Sciatic nerve (tissue), 2 donors: Measurements from ENCODE around the gene APOA4. TPM values are rescaled to one million over a fixed set of nuclear protein-coding genes. Genes with fewer than 3 reads are reported as not detected.
"Not testable (repeated sequence)": the region's sequence is repeated elsewhere in the genome, so short reads cannot be mapped to it uniquely, and the experiment has no call there.

Source experiments
- ATAC-seq: fragments of 200-7000 bp; cut with Tn5 transposase; one replicate; pipeline ENCODE4 v1.9.1; 2020; ENCODE audit warnings: mild to moderate bottlenecking, moderate library complexity
- DNase-seq: peaks from one replicate; pipeline ENCODE4 v3.0.0-alpha.2; 2020; ENCODE audit warnings: low spot score
- intact Hi-C: fragments of 100-400 bp; cut with DNase I; formaldehyde crosslinking; loops from one replicate; pipeline ENCODE4 v1.14.2; 2022
- total RNA-seq: library from RNA; stranded (reverse); fragmentation: NEBNext Ultra II Directional; extraction: Animal tissue kit (Norgen Biotek cat#: 25700); gene quantifications from one replicate; pipeline ENCODE4 v1.2.1, GENCODE V29; 2021
- donor health status: DM: no; HTN: no; CAD: no.
- donor health status: DM: no; HTN: no; CAD: no.

APOA4 gene
- total RNA-seq, 1 donor from 2014 or later = not detected

DNA sequence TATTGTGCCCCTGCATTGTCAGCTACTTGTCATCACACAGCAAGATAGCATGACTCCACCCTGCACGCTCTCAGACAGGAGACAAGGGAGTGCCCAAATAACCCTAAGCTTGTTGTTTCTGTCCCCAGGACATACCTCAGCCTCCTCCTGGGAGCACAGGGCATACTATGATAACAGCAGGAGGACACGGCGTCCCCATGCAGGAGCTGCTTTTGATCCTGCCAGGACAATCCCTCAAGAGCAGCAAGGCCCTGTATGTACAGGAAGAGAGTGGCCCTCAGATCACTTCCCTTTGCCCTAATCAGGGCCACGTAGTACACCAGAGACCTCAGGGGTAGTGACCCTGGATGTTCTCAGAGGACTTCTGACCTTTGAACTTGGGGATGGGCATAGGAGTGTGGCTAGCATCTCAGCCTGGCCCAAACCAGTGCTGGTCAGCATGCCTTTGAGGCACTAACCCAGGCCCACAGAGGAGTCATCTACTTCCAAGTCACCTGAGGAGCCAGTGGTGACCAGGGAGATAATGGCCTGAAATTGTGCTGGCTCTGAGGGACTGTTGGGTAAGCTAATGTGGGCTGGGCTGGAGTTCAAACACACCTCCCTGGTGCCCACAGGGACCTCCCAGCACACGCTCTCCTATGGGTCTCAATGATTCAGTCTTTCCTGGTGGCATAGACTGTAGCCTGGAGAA lies 9.2 kb downstream of the APOA4 start:
- ATAC-seq (no peak), DNase-seq (no peak)
- intact Hi-C loops = no loop called here

DNA sequence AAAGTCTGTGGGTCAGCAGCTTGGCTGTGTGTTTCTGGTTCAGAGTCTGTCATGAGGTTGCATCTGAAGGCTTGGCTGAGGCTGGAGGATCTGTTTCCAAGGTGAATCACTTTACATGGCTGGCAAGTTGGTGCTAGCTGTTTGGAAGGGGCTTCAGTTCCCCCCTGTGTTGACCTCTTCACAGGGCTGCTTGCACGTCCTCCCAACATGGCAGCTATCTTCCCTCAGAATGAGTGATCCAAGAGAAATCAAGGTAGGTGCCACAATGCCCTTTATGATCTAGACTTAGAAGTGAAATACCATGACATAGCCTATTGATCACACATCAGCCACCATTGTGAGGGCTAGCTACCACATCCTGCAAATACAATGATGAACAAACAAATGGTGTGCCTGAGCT lies 9.9 kb downstream of the APOA4 start:
- DNase-seq = no peak
- intact Hi-C loops = no loop called here
- ATAC-seq = no peak

GRCh38 chr11:116812109-116812508 lies 11.0 kb downstream of the APOA4 start:
- DNase-seq = no peak
- intact Hi-C loops = no loop called here
- no peak for ATAC-seq

DNA sequence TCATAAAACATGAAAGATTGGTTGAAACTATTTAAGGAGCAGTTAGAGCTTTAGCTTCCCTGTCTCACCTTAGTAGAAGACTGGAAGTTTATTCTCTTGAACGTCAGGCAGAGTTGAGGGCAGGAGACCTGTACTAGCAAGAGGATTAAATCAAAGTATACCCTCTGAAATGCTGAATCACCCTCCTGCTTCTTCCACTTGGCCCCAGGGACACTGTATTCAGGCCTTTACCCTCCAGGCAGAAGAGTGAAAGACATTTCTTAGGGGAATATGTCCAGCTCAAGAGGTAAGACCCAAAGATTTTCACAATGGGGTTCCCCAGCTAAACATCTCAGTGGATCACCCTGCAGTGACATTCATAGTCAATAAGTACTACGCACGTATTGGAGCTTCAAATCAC lies 11.9 kb downstream of the APOA4 start:
- DNase-seq (no peak), ATAC-seq (no peak)
- intact Hi-C loops = no loop called here

DNA sequence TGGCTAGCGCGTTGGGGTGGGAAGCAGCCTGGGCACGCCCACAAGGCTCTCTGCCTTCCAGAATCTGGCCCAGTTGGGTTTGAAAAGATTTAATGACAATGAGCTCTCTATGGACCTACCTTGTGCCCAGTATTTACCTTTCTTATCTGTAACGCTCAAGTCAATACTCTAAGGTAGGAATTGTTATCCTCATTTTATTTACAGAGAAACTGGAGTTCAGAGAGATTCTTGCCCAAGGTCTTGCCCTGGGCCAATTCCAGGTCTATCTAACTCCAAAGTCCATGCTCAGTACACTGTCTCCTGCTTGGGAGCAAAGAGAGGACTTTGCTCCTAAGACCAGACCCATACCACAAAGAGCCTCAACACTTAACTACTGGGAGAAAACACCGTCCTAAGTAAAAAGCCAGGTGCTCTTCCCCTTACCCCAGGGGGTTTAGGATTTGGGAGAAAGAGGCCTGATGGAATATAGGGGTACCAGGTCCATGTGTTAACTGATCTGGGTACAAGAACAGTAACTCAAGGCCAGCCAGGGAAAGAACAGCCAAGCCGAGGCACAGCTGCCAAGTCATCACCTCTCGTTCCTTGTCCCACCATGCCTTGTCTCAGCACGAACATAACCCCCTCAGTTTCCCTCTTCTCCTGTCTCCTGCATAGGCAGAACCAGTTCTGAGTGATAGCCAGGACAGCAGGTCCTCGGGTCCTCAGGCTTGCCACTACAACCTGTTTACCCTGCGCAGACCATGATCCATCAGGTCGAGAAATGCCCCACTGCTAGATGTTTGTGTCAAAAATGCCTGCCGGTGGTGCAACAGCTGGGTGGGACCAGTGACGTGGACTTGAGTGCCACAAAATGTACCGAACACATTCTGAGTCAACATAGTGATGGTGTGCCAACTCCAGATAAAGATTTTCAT lies 14.6 kb downstream of the APOA4 start:
- DNase-seq (no peak), ATAC-seq (no peak)
- intact Hi-C loops = no loop called here

DNA sequence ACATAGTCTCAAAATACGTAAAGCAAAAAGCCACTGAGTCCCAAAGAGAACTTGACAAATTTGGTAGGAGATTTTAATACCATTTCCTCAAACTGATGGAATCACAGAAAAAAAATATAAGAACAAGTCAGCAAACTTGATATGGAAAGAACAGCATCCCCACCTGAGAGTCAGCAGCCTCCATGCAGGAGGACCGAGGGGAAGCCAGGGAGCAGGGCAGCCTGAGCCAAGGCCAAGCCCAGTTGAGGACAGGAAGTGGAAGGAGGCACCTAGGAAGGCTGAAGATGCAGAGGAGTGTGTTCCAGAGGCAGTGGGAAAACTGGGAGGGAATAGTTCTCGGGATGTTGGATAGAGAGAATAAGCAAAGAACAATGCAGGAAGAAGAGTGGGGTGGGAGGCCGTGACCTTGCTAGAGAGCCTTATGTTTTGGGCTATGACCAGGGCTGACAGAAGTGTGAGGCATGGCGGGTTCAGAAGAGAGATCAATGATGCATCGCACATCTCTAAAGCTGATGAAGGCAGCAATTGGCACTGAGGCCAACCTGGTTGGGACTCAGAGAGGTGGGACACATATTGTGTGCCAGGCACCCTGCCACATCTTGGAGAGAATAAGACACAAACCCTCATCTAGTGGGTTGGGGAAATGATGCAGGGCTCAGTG lies 15.4 kb downstream of the APOA4 start:
- DNase-seq (no peak), ATAC-seq (no peak)
- intact Hi-C loops = no loop called here

GRCh38 chr11:116804001-116804400 lies 19.1 kb downstream of the APOA4 start:
- ATAC-seq (no peak), DNase-seq (no peak)
- intact Hi-C loops = no loop called here

- DNase-seq, ATAC-seq, intact Hi-C loops: not testable (repeated sequence)
These were observed 21.4 kb downstream of the APOA4 start for GRCh38 chr11:116801662-116802061.

DNA sequence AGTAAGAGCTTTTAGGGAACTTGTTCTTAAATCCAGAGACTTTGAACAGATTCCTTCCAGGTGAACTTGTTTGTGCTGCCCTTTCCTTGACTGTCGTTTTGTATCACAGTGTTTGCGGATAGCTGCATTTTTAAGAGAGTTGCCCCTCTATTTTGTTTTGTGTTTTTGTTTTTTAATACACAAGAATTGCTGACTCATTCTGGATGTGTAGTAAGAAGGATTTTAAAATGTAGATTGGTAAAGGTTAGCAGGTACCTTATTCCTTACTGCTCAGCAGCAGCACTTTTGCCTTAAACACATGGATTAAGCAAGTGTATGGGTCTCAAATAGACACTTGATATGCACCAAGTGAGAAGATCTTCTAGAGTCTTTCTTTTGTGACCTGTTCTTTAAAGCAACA lies 22.5 kb downstream of the APOA4 start:
- ATAC-seq (no peak), DNase-seq (no peak)
- intact Hi-C loops = no loop called here

GRCh38 chr11:116798368-116798767 lies 24.7 kb downstream of the APOA4 start:
- no peak for DNase-seq
- intact Hi-C loops = loop anchor here (10.0 kb wide), 1 partner anchor 426 kb away; no protein-coding TSS in a partner anchor
- no peak for ATAC-seq

- ATAC-seq (no peak), DNase-seq (no peak)
- intact Hi-C loops = loop anchor here (10.0 kb wide), 1 partner anchor 427 kb away; no protein-coding TSS in a partner anchor
These were observed 25.3 kb downstream of the APOA4 start for GRCh38 chr11:116797816-116798215.

DNA sequence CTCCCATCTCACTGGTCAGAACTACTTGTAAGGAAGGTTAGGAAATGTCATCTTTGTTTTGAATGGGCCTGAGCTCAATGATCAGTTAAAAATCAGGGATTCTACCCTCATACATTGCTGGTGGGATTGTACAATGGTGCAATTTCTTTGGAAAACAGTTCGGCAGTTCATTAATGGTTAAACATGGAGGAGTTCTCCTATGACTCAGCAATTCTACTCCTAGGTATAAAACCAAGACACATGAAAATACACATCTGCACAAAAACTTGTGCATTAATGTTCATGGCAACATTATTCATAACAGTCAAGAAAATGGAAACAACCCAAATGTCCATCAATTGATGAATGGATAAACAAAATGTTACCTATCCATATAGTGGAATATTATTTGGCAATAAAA lies 26.6 kb downstream of the APOA4 start:
- ATAC-seq = no peak
- no peak for DNase-seq
- intact Hi-C loops = loop anchor here (10.0 kb wide), 1 partner anchor 428 kb away; no protein-coding TSS in a partner anchor

DNA sequence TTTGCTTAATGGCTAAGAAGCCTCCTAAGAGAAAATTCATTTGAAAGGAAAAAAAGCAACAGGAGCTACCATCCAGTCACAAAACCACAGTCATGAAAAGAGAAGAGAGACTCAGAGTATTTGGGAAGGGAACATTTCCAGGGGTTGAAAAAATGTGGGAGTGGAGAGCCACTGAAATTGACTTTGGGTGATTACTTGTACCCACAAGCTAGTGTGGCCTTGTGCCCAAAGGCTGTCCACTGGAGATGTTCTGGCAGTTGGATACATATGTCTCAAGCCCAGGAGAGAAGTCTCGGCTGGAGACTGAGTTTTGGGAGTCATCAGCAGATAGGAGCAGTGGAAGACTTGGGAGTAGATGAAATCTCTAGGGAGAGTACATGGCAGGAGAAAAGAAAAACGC lies 28.3 kb downstream of the APOA4 start:
- no peak for ATAC-seq
- intact Hi-C loops = loop anchor here (5.0 to 10.0 kb wide), 2 partner anchors 37 to 430 kb away; no protein-coding TSS in a partner anchor
- DNase-seq = no peak

- ATAC-seq = no peak
- no peak for DNase-seq
- intact Hi-C loops = loop anchor here (5.0 to 10.0 kb wide), 2 partner anchors 39 to 431 kb away; no protein-coding TSS in a partner anchor
These were observed 29.4 kb downstream of the APOA4 start for GRCh38 chr11:116793772-116794097.

DNA sequence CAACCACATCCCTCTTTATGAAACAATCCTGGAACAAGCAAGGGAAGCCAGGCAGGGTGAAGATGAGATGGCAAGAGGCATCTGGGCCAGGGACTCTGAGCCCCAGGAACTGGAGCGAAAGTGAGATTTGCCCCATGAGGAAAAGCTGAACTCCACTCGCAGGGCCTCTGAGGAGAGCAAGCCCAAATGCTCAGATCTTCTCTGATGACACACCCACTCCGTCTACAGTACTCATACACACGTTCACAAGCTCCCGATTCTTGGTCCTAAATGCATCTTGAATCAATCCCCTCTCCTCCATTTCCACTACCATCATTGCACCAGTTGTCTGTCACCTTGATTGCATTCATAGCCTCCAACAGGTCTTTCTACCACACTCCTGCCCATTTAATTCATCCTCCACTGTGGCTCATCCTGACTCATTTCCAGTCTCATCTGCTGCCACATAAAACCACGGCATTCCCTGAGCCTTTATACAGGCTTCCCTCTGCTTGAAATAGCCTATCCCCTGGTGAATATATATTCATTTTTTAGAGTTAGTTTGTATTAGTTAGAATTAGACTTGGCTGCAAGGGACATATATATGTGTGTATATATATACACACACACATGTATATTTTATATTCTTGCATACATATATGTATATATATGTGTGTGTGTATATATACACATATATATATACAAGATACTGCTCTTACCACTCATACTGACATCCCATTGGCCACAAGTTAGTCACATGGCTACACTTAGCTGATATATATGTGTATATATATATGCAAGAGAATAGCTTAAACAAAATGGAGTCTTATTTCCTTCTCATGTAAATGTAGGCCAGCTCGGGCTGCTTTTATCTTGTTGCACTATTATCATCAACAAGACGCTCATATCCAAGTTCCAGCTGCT lies 30.0 kb downstream of the APOA4 start:
- intact Hi-C loops = loop anchor here (5.0 to 10.0 kb wide), 2 partner anchors 39 to 432 kb away; no protein-coding TSS in a partner anchor
- ATAC-seq (no peak), DNase-seq (no peak)

DNA sequence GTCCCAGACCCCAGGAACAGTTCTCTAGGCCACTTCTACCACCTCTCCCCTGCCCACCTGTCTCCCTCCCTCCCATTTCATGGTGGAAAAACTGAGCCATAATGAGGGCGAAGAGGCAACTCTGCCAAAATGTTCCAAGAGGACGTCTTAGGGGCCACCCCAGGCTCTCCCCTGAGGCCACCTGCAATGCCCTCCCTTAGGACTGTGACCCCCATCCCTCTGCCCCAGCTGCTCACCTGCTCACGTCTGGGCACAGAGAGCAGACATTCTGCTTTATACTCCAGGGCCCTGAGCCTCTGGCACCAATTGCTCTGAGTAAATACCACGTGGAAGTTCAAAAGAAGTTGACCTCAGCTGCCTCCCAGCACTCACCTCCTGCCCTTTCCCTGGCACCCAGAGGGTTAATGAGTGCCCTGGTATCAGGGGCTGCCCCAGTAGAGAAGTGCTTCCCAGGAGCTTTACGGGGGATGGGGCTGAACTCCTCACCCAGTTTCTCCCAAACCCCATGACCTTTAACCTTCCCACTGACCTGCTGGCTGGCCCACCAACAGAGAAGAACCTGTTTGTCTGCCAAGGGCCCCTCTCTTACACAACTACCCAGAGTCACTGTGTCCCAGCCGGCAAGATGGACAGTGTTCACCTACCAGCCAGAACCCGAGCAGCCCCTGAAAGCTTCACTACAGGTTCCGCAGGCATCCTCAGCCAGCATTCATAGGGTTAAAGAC lies 30.8 kb downstream of the APOA4 start:
- ATAC-seq = no peak
- DNase-seq = no peak
- intact Hi-C loops = loop anchor here (5.0 to 10.0 kb wide), 2 partner anchors 40 to 432 kb away; no protein-coding TSS in a partner anchor

- no peak for ATAC-seq
- no peak for DNase-seq
- intact Hi-C loops = loop anchor here (5.0 to 10.0 kb wide), 2 partner anchors 41 to 433 kb away; no protein-coding TSS in a partner anchor
These were observed 31.3 kb downstream of the APOA4 start, which contains the start of gene APOA5 for GRCh38 chr11:116791813-116792143. Gene APOA5, minus strand, starts transcription at chr11:116791879. Its CDS starts 19 bp downstream, at chr11:116791860.
